Breast epithelium (tissue), 4 donors: Measurements from ENCODE around the gene TRIM32. TPM values are rescaled to one million over a fixed set of nuclear protein-coding genes. Genes with fewer than 3 reads are reported as not detected.

ENCODE experiments used
- DNase-seq, 2 donors: peaks; one replicate each; pipeline ENCODE4 v3.0.0-alpha.2; 2019; ENCODE audit warnings: low spot score in 2 of 2
- H3K27ac ChIP-seq, 2 donors: fragments of 200-600 bp; sonication (generic) in 1 of 2; one replicate each; pipeline ENCODE4 v1.5.1; 2016 to 2019; ENCODE audit warnings: mild to moderate bottlenecking in 1 of 2
- H3K27me3 ChIP-seq, 2 donors: fragments of 200-600 bp; sonication (generic) in 1 of 2; one replicate each; pipeline versions ENCODE4 v1.5.1 to v1.6.0; 2017 to 2019; ENCODE audit warnings: control low read depth in 1 of 2, mild to moderate bottlenecking in 1 of 2
- H3K36me3 ChIP-seq: fragments of 200-600 bp; one replicate; pipeline ENCODE4 v1.5.1; 2019
- H3K4me1 ChIP-seq, 2 donors: fragments of 200-600 bp; sonication (generic); one replicate each; pipeline ENCODE4 v1.5.1; 2016 to 2019; ENCODE audit warnings: control low read depth in 1 of 2
- H3K4me3 ChIP-seq, 3 donors: fragments of 200-600 bp; sonication (generic); 1 replicate in 2 of 3; 2 replicates in 1 of 3; pipeline ENCODE4 v1.5.1; 2016 to 2019; ENCODE audit warnings: mild to moderate bottlenecking in 3 of 3, moderate library complexity in 2 of 3
- H3K9me3 ChIP-seq, 2 donors: fragments of 200-600 bp; sonication (generic) in 1 of 2; one replicate each; pipeline ENCODE4 v1.5.1; 2016 to 2019; ENCODE audit warnings: control low read depth in 1 of 2
- POLR2A ChIP-seq: fragments of 450-650 bp; IDR thresholded peaks from one replicate; pipeline ENCODE4 v1.6.1; 2016; ENCODE audit warnings: antibody characterized with exemption, mild to moderate bottlenecking, moderate library complexity
- POLR2AphosphoS5 ChIP-seq, 3 donors: sonication (generic); formaldehyde crosslinking; IDR thresholded peaks; one replicate each; pipeline ENCODE4 v1.6.1; 2017; ENCODE audit warnings: antibody characterized with exemption in 3 of 3
- intact Hi-C: fragments of 100-400 bp; cut with DNase I; formaldehyde crosslinking; loops from one replicate; pipeline ENCODE4 v1.15.1; 2023; ENCODE audit warnings: low total_unique reads
- total RNA-seq, 3 donors: library from RNA; depleted of rRNA; stranded (reverse); fragments of >200 nt; gene quantifications; one replicate each; pipeline ENCODE4 v1.1.0, GENCODE V29; 2016
- TF ChIP-seq, protein P1 (sequence below), 3 donors: fragments of 450-650 bp; IDR thresholded peaks; one replicate each; pipeline ENCODE4 v1.5.1; 2016 to 2017; ENCODE audit warnings: antibody characterized with exemption in 3 of 3, mild to moderate bottlenecking in 3 of 3, moderate library complexity in 3 of 3

TRIM32 gene
- total RNA-seq, 3 donors from 2014 or later = 18.7 to 20.2 (median 19.0) TPM

DNA sequence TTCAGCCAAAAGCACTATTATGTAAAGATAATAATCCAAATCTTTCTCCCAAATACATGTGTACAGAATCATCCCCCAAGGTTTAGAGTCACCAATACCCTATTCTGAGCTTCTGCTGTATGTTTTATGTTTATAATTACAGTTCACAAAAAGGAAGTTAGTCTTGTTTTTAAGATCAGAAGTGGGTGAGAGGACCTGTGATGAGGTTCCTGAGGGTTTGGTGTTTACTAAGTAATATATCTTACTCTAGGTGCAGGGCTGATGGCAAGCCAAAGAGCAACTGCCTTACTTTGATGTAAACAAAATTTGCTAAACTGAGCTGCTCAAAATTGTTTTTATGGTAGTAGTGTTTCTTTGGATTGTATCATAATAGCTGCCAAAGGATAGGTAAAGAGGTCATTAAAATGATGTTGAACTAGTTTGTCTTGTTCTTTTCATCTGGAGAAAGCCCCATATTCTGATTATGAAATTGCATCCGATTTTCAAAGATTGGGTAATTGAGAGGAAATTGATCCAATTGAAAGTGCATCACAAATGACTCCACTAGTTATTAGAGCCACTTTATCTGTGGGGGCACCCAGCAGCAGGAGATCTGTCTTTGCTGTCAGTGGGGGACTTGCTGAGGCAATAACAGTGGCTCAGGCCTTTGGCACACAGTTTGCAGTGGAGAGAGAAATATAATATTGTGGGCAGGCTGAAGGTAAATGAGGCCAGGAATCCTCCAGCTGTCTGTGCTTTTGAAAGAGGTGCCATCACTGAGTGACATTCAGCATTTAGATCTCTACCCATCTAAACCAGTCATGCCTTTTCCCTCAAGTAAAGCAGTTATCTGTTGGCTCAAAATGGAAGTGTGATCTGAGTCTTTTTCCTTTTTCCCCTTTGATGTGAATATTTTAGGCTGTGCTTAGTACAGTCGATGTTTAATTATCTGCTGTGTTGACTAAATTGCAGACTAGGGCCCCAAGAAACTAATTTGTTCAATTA, 14.1 kb downstream of the TRIM32 start:
- intact Hi-C loops = no loop called here
- TF ChIP-seq POLR2A (no peak), POLR2AphosphoS5 (IDR thresholded peaks at IDR 0.05) (no peak)
- TF ChIP-seq, protein P1, sequence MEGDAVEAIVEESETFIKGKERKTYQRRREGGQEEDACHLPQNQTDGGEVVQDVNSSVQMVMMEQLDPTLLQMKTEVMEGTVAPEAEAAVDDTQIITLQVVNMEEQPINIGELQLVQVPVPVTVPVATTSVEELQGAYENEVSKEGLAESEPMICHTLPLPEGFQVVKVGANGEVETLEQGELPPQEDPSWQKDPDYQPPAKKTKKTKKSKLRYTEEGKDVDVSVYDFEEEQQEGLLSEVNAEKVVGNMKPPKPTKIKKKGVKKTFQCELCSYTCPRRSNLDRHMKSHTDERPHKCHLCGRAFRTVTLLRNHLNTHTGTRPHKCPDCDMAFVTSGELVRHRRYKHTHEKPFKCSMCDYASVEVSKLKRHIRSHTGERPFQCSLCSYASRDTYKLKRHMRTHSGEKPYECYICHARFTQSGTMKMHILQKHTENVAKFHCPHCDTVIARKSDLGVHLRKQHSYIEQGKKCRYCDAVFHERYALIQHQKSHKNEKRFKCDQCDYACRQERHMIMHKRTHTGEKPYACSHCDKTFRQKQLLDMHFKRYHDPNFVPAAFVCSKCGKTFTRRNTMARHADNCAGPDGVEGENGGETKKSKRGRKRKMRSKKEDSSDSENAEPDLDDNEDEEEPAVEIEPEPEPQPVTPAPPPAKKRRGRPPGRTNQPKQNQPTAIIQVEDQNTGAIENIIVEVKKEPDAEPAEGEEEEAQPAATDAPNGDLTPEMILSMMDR (IDR thresholded peaks at IDR 0.05) = no peak
- no peak for DNase-seq

DNA sequence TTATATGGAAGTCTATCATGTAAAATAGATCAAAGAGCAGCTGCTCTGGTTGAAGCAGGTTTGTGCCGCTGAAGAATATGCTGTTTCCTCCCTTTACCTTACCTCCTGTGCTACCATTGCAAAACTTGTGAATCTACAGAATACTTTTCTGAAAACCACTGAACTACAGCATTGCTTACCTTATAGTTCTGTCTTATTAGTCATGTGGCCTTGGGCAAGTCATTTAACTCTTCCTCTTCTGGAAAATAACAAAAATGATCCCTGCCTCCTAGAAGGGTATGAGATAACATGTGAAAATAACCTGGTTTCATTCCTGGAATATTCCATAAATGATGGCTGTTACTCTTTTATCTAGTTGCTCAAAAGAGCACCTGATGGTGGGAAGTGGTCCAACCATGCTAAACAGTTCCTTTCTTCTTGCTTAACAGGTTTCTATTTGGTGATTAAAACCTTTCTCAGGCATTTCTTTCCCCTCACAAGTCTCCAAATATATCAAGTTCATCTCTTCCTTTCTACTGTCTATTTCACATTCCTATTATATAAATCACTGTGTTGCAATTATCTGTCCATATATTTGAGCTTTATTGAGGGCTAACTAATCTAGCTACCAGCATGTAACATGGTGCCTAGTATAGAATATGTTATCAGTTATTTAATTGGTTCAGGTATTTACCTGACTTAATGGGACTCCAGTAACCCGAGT, 15.0 kb downstream of the TRIM32 start:
- Histone ChIP-seq H3K4me1 (no peaks in the 10 kb centered on the region), H3K9me3 (no peaks in the 10 kb centered on the region), H3K27ac (no peak overlapping the region), H3K27me3 (no peaks in the 10 kb centered on the region), H3K36me3 (peaks cover 12% of the 10 kb centered on the region), H3K4me3 (no peak overlapping the region)
- intact Hi-C loops = no loop called here
- TF ChIP-seq, protein P1 (IDR thresholded peaks at IDR 0.05) = no peak
- TF ChIP-seq POLR2A (no peak), POLR2AphosphoS5 (IDR thresholded peaks at IDR 0.05) (no peak)
- no peak for DNase-seq

More for the DNA sequence above, 14.1 kb downstream of the TRIM32 start:
- Histone ChIP-seq H3K36me3 (peaks cover 12% of the 10 kb centered on the region), H3K4me3 (no peak overlapping the region), H3K4me1 (no peaks in the 10 kb centered on the region), H3K27ac (no peak overlapping the region), H3K9me3 (no peaks in the 10 kb centered on the region), H3K27me3 (no peaks in the 10 kb centered on the region)

DNA sequence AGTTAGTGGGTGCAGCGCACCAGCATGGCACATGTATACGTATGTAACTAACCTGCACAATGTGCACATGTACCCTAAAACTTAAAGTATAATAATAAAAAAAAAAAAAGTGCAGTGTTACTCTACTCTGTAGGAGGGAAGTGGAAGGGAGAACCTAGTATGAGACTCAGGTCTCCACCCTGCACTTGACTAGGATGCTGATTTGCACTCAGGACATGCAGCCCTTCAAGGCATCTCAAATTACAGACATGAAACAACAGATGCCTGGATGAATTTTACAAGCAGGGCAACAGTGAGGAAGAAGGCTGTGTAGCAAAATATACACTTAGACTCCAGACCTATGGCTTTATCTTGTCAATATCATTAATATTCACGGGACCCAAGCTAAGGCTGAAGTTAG, 16.5 kb downstream of the TRIM32 start:
- no peaks in the 10 kb centered on the region for H3K27me3 ChIP-seq
- DNase-seq = no peak
- peaks cover 7% of the 10 kb centered on the region for H3K36me3 ChIP-seq
- H3K4me1 ChIP-seq = no peaks in the 10 kb centered on the region
- no peak overlapping the region for H3K27ac ChIP-seq
- H3K4me3 ChIP-seq = no peak overlapping the region
- intact Hi-C loops = no loop called here
- H3K9me3 ChIP-seq = no peaks in the 10 kb centered on the region
- TF ChIP-seq POLR2AphosphoS5 (IDR thresholded peaks at IDR 0.05) (no peak), POLR2A (no peak)
- TF ChIP-seq, protein P1 (IDR thresholded peaks at IDR 0.05) = no peak

DNA sequence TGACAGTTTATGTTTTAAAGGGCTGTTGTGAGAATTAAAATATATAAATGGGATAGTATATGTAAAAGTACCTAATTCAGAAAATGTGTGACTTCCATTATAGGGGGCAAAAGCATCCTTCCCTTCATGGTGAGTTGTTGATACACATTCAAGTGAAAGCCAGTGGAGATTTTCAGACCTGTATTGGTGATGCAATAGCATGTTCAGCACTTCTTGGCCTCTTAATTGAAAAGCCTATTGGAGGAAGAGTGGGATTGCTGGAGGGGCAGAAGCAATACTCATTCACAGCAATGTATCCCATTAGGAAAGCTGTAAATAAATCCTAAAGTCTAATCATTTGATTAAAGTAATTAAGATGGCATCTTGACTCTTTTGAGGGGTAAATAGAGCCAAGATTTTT, 17.4 kb downstream of the TRIM32 start:
- TF ChIP-seq POLR2AphosphoS5 (IDR thresholded peaks at IDR 0.05) (no peak), POLR2A (no peak)
- TF ChIP-seq, protein P1 (IDR thresholded peaks at IDR 0.05) = no peak
- H3K27me3 ChIP-seq = no peaks in the 10 kb centered on the region
- H3K27ac ChIP-seq = no peak overlapping the region
- no peak for DNase-seq
- intact Hi-C loops = no loop called here
- no peaks in the 10 kb centered on the region for H3K36me3 ChIP-seq
- no peaks in the 10 kb centered on the region for H3K9me3 ChIP-seq
- no peaks in the 10 kb centered on the region for H3K4me1 ChIP-seq
- no peak overlapping the region for H3K4me3 ChIP-seq

DNA sequence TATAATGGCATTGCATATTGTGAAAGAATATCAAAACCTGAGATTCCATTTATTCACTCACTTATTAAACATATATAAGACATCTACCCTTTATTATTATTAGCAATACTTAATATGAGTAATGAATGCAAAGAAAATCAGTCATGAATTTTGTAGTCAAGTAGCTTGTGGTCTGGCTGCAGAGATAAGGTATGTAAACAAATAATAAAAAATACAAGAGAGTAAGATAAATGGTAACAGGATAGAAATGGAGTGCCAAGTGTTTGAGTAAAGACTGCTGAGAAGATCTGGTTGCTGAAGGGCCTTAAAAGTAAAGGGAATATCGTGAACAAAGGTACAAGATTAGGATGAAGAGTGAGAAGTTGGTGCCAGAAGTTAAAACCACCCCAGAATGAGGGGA, 18.4 kb downstream of the TRIM32 start:
- Histone ChIP-seq H3K4me1 (no peaks in the 10 kb centered on the region), H3K4me3 (no peak overlapping the region), H3K27me3 (no peaks in the 10 kb centered on the region), H3K36me3 (no peaks in the 10 kb centered on the region), H3K9me3 (no peaks in the 10 kb centered on the region), H3K27ac (no peak overlapping the region)
- intact Hi-C loops = no loop called here
- DNase-seq = no peak
- TF ChIP-seq POLR2AphosphoS5 (IDR thresholded peaks at IDR 0.05) = no peak
- TF ChIP-seq, protein P1 (IDR thresholded peaks at IDR 0.05) = no peak
- TF ChIP-seq POLR2A = no peak
